Inflammatory macrophage treated with lipopolysaccharide for 4 hours (primary cell): ENCODE measurements around the gene METAP1.
"Not testable (repeated sequence)": the region's sequence is repeated elsewhere in the genome, so short reads cannot be mapped to it uniquely, and the experiment has no call there.

ENCODE experiments used
- DNase-seq: peaks from one replicate; pipeline ENCODE4 v3.0.0-alpha.2; 2020

METAP1 gene

GRCh38 chr4:99102634-99103033 is 107.1 kb downstream of the METAP1 start:
- DNase-seq = no peak

- DNase-seq = no peak
Observed at GRCh38 chr4:99103166-99103565, 107.6 kb downstream of the METAP1 start.

- DNase-seq = no peak
Observed at GRCh38 chr4:99104153-99104552, 108.6 kb downstream of the METAP1 start.

GRCh38 chr4:99109286-99109685 is 113.8 kb downstream of the METAP1 start:
- DNase-seq = not testable (repeated sequence)
